Uterus (tissue), 4 donors: Measurements from ENCODE around the gene CDS2. TPM values are rescaled to one million over a fixed set of nuclear protein-coding genes. Genes with fewer than 3 reads are reported as not detected.

Experiments used
- DNase-seq, 2 donors: peaks; one replicate each; pipeline ENCODE4 v3.0.0-alpha.2; 2019 to 2020
- H3K27ac ChIP-seq, 2 donors: fragments of 200-600 bp; sonication (generic); 1 replicate in 1 of 2; 2 replicates in 1 of 2; pipeline ENCODE4 v1.5.1; 2016 to 2018
- H3K27me3 ChIP-seq, 2 donors: fragments of 200-600 bp; sonication (generic); one replicate each; pipeline ENCODE4 v1.5.1; 2018 to 2019; ENCODE audit warnings: control low read depth in 1 of 2
- H3K36me3 ChIP-seq, 2 donors: fragments of 200-600 bp; sonication (generic); one replicate each; pipeline ENCODE4 v1.5.1; 2019; ENCODE audit warnings: control low read depth in 1 of 2
- H3K4me1 ChIP-seq, 2 donors: fragments of 200-600 bp; sonication (generic); one replicate each; pipeline ENCODE4 v1.5.1; 2018 to 2019; ENCODE audit warnings: control low read depth in 1 of 2
- H3K4me3 ChIP-seq, 2 donors: fragments of 200-600 bp; sonication (generic); 1 replicate in 1 of 2; 2 replicates in 1 of 2; pipeline ENCODE4 v1.5.1; 2018 to 2019; ENCODE audit warnings: mild to moderate bottlenecking in 1 of 2
- H3K9me3 ChIP-seq, 2 donors: fragments of 200-600 bp; sonication (generic); one replicate each; pipeline ENCODE4 v1.5.1; 2019; ENCODE audit warnings: control low read depth in 1 of 2
- CTCF ChIP-seq, 4 experiments: fragments of 200-600 bp in 2 of 4; fragments of 450-650 bp in 2 of 4; sonication (generic) in 2 of 4; IDR thresholded peaks; one replicate each; pipeline ENCODE4 v1.5.1; 2016 to 2019; ENCODE audit warnings: antibody characterized with exemption in 4 of 4, mild to moderate bottlenecking in 2 of 4, moderate library complexity in 1 of 4
- POLR2A ChIP-seq, 2 donors: fragments of 450-650 bp; IDR thresholded peaks; one replicate each; pipeline ENCODE4 v1.6.1; 2016; ENCODE audit warnings: antibody characterized with exemption in 2 of 2, mild to moderate bottlenecking in 1 of 2, moderate library complexity in 1 of 2
- intact Hi-C: fragments of 100-400 bp; cut with DNase I; formaldehyde crosslinking; loops from one replicate; pipeline ENCODE4 v1.15.1; 2023; ENCODE audit warnings: low total_unique reads
- total RNA-seq, 4 donors: library from RNA; depleted of rRNA in 3 of 4; stranded (reverse); fragments of >200 nt in 3 of 4; gene quantifications; one replicate each; pipeline versions ENCODE4 v1.1.0 to v1.2.4, GENCODE V29; 2014 to 2023
- donor health status: DM: yes; HTN: yes; CAD: no.

Gene CDS2
- total RNA-seq, 4 donors from 2014 or later, result 22.5 to 66.6 (median 41.7) TPM

- intact Hi-C loops, result no loop called here
Measured at GRCh38 chr20:5088688-5089087, 38.1 kb upstream of the CDS2 start.

GRCh38 chr20:5090191-5090590 lies 36.6 kb upstream of the CDS2 start:
- DNase-seq, result no peak
- H3K9me3 ChIP-seq, result no peaks in the 10 kb centered on the region
- no peak overlapping the region for H3K4me3 ChIP-seq
- H3K27me3 ChIP-seq, result no peaks in the 10 kb centered on the region
- H3K4me1 ChIP-seq, result no peaks in the 10 kb centered on the region
- intact Hi-C loops, result no loop called here
- peak overlapping the region in 1 of 2 donors; percentile 37 for H3K27ac ChIP-seq
- TF ChIP-seq POLR2A (IDR thresholded peaks at IDR 0.05) (no peak), CTCF (IDR thresholded peaks at IDR 0.05) (no peak)
- peaks cover 0 to 2% of the 10 kb centered on the region in 2 donors for H3K36me3 ChIP-seq

More at GRCh38 chr20:5088688-5089087, 38.1 kb upstream of the CDS2 start:
- H3K36me3 ChIP-seq, result peaks cover 0 to 2% of the 10 kb centered on the region in 2 donors
- H3K27ac ChIP-seq, result no peak overlapping the region
- H3K9me3 ChIP-seq, result no peaks in the 10 kb centered on the region
- TF ChIP-seq CTCF (IDR thresholded peaks at IDR 0.05), result no peak
- no peak for TF ChIP-seq POLR2A (IDR thresholded peaks at IDR 0.05)
- no peaks in the 10 kb centered on the region for H3K27me3 ChIP-seq
- DNase-seq, result no peak
- no peaks in the 10 kb centered on the region for H3K4me1 ChIP-seq
- H3K4me3 ChIP-seq, result no peak overlapping the region

- intact Hi-C loops, result no loop called here
- Histone ChIP-seq H3K36me3 (peaks cover 0 to 2% of the 10 kb centered on the region in 2 donors), H3K27me3 (no peaks in the 10 kb centered on the region), H3K9me3 (no peaks in the 10 kb centered on the region), H3K4me3 (no peak overlapping the region), H3K4me1 (no peaks in the 10 kb centered on the region), H3K27ac (no peak overlapping the region)
- TF ChIP-seq CTCF (IDR thresholded peaks at IDR 0.05) (no peak), POLR2A (IDR thresholded peaks at IDR 0.05) (no peak)
- DNase-seq, result no peak
Measured at GRCh38 chr20:5091902-5092301, 34.9 kb upstream of the CDS2 start.

- Histone ChIP-seq H3K4me1 (no peaks in the 10 kb centered on the region), H3K27ac (no peak overlapping the region), H3K4me3 (no peak overlapping the region), H3K27me3 (no peaks in the 10 kb centered on the region), H3K36me3 (peaks cover 0 to 2% of the 10 kb centered on the region in 2 donors), H3K9me3 (no peaks in the 10 kb centered on the region)
- no peak for TF ChIP-seq CTCF (IDR thresholded peaks at IDR 0.05)
- TF ChIP-seq POLR2A (IDR thresholded peaks at IDR 0.05), result no peak
- intact Hi-C loops, result no loop called here
- DNase-seq, result no peak
Measured at GRCh38 chr20:5092765-5093339, 34.0 kb upstream of the CDS2 start.

GRCh38 chr20:5095454-5095853 lies 31.4 kb upstream of the CDS2 start:
- Histone ChIP-seq H3K4me3 (no peak overlapping the region), H3K27ac (no peak overlapping the region), H3K4me1 (no peaks in the 10 kb centered on the region), H3K9me3 (no peaks in the 10 kb centered on the region), H3K36me3 (peaks cover 0 to 2% of the 10 kb centered on the region in 2 donors), H3K27me3 (no peaks in the 10 kb centered on the region)
- intact Hi-C loops, result no loop called here
- DNase-seq, result no peak
- TF ChIP-seq POLR2A (IDR thresholded peaks at IDR 0.05), result no peak

GRCh38 chr20:5095931-5096330 lies 30.9 kb upstream of the CDS2 start:
- Histone ChIP-seq H3K4me3 (no peak overlapping the region), H3K27me3 (no peaks in the 10 kb centered on the region), H3K27ac (no peak overlapping the region), H3K36me3 (peaks cover 0 to 2% of the 10 kb centered on the region in 2 donors), H3K9me3 (no peaks in the 10 kb centered on the region), H3K4me1 (no peaks in the 10 kb centered on the region)
- TF ChIP-seq CTCF (IDR thresholded peaks at IDR 0.05) (no peak), POLR2A (IDR thresholded peaks at IDR 0.05) (no peak)
- DNase-seq, result no peak
- intact Hi-C loops, result no loop called here
